ENCODE results near the gene SRSF3. TPM values are rescaled to one million over a fixed set of nuclear protein-coding genes. Genes with fewer than 3 reads are reported as not detected.

Gene SRSF3
- total and polyA plus RNA-seq, 9 of the 15 experiments (the other 6 are each of a cell fraction or from before 2014, with no cell fraction given): 337 to 1,200 (median 518) TPM

GRCh38 chr6:36636283-36636682 lies 42.1 kb downstream of the SRSF3 start (continued):
- TF ChIP-seq IRF9 (tag; IDR thresholded peaks at IDR 0.05): no peak

GRCh38 chr6:36636687-36637418 lies 42.7 kb downstream of the SRSF3 start:
- Histone ChIP-seq H4K20me1 (replicated peaks; ENCODE audit: control insufficient read depth, insufficient read depth, low read length) (0 out of 2 replicates have a peak, but pooled peaks cover 4% of the 10 kb centered on the region), H3K4me3 (no peak overlapping the region), H3K4me2 (ENCODE audit: insufficient read depth, low read length) (no peak overlapping the region), H3K79me2 (ENCODE audit: control insufficient read depth, insufficient read depth, low read length) (no peaks in the 10 kb centered on the region), H3K36me3 (ENCODE audit: control insufficient read depth, insufficient read depth, low read length) (no peaks in the 10 kb centered on the region), H3K9me1 (ENCODE audit: control insufficient read depth, insufficient read depth, low read length) (no peaks in the 10 kb centered on the region), H3K4me1 (replicated peaks in 1 of 2; ENCODE audit: control insufficient read depth in 2 of 2, insufficient read depth in 2 of 2, low read length in 2 of 2) (no peaks in the 10 kb centered on the region; a peak in 2 of 5 replicates), H3K27me3 (ENCODE audit: control insufficient read depth in 2 of 2, insufficient read depth in 2 of 2, low read length in 2 of 2) (peaks cover 16 to 21% of the 10 kb centered on the region in 2 experiments), H3K27ac (ENCODE audit: extremely low read depth, low read depth, low read length) (no peak overlapping the region), H3K9me3 (replicated peaks; ENCODE audit: control insufficient read depth, insufficient read depth, low read depth, low read length) (no peaks in the 10 kb centered on the region), H2AFZ (ENCODE audit: low read depth, low read length) (no peak overlapping the region), H3K9ac (ENCODE audit: insufficient read depth in 1 of 2, low read depth in 2 of 2, low read length in 2 of 2) (no peak overlapping the region)
- DNase-seq (ENCODE audit: extremely low read depth in 1 of 4, low spot score in 3 of 4) (no peak), ATAC-seq (no peak), FAIRE-seq (no peak)
- ChIA-PET CTCF (ENCODE audit: low intra/inter-chr PET ratio) (no interaction called here), POLR2A (interaction anchor here (1.8 kb wide), 1 partner anchor 29 kb away, joined by 6 read pairs; no protein-coding TSS in a partner anchor)
- intact Hi-C loops (cut with micrococcal nuclease) (no loop called here), in situ Hi-C loops (cut with MboI) (no loop called here)
- no TSS peak for BruUV-seq (replicated peaks)
- 4% methylated on average over 12 of the region's 12 CpGs for WGBS (ENCODE audit: insufficient coverage, low coverage, missing lambda C conversion rate)
- TF ChIP-seq HMGXB4 (CRISPR knock-in tag; IDR thresholded peaks at IDR 0.05) (no peak), HNRNPL (IDR thresholded peaks at IDR 0.05; ENCODE audit: low read depth, low read length) (no peak), SMARCA4 (IDR thresholded peaks at IDR 0.05) (no peak), ZBTB26 (CRISPR knock-in tag; IDR thresholded peaks at IDR 0.05) (no peak), ZNF740 (CRISPR knock-in tag; IDR thresholded peaks at IDR 0.05) (no peak), ZNF740 (tag; IDR thresholded peaks at IDR 0.05) (no peak), PCBP1 (IDR thresholded peaks at IDR 0.05; ENCODE audit: low read depth, low read length, poor library complexity, severe bottlenecking) (no peak), PTTG1 (tag; IDR thresholded peaks at IDR 0.05; ENCODE audit: low read depth) (no peak), ZC3H8 (IDR thresholded peaks at IDR 0.05) (no peak), NFATC3 (IDR thresholded peaks at IDR 0.05) (no peak), ZFP36 (IDR thresholded peaks at IDR 0.05; ENCODE audit: low read depth, low read length, partially characterized antibody) (no peak), ZNF785 (CRISPR knock-in tag; IDR thresholded peaks at IDR 0.05) (no peak), CEBPG (CRISPR knock-in tag; IDR thresholded peaks at IDR 0.05) (no peak), CEBPG (tag; conservative IDR thresholded peaks at IDR 0.05 in 1 of 2, IDR thresholded peaks at IDR 0.05 in 1 of 2) (no peak), CC2D1A (IDR thresholded peaks at IDR 0.05) (no peak), SNAPC5 (CRISPR knock-in tag; IDR thresholded peaks at IDR 0.05) (no peak)
